Immature natural killer cell (primary cell): Measurements from ENCODE around the gene SLC66A2. TPM values are rescaled to one million over a fixed set of nuclear protein-coding genes. Genes with fewer than 3 reads are reported as not detected.

Source experiments
- DNase-seq, 3 donors: peaks; one replicate each; pipeline ENCODE4 v3.0.0; 2022; ENCODE audit warnings: mixed read lengths in 1 of 3
- H3K27ac Mint-ChIP-seq, 6 donors: one replicate each; pipeline ENCODE4 v1.8.0; 2020; ENCODE audit warnings: mixed read lengths in 6 of 6, mild to moderate bottlenecking in 5 of 6, inconsistent platforms in 4 of 6, moderate library complexity in 3 of 6
- H3K27me3 Mint-ChIP-seq, 3 donors: one replicate each; pipeline ENCODE4 v1.8.0; 2020 to 2021; ENCODE audit warnings: low read depth in 3 of 3, mild to moderate bottlenecking in 3 of 3, mixed read lengths in 3 of 3, moderate library complexity in 3 of 3, inconsistent platforms in 1 of 3
- H3K36me3 Mint-ChIP-seq, 3 donors: one replicate each; pipeline ENCODE4 v1.8.0; 2020; ENCODE audit warnings: mixed read lengths in 3 of 3, inconsistent platforms in 2 of 3, mild to moderate bottlenecking in 2 of 3
- H3K4me1 Mint-ChIP-seq, 2 donors: one replicate each; pipeline ENCODE4 v1.8.0; 2020; ENCODE audit warnings: inconsistent platforms in 2 of 2, mild to moderate bottlenecking in 2 of 2, mixed read lengths in 2 of 2, moderate library complexity in 1 of 2
- H3K4me3 Mint-ChIP-seq, 5 donors: one replicate each; pipeline ENCODE4 v1.8.0; 2020; ENCODE audit warnings: mild to moderate bottlenecking in 5 of 5, mixed read lengths in 5 of 5, inconsistent platforms in 3 of 5, moderate library complexity in 3 of 5
- H3K9me3 Mint-ChIP-seq, 6 donors: one replicate each; pipeline ENCODE4 v1.8.0; 2020; ENCODE audit warnings: mild to moderate bottlenecking in 6 of 6, mixed read lengths in 6 of 6, inconsistent platforms in 4 of 6, moderate library complexity in 3 of 6
- polyA plus RNA-seq, 3 donors: library from polyadenylated mRNA; unstranded; fragments of 300-500 nt; fragmentation: Illumina TruSeq; gene quantifications; one replicate each; pipeline ENCODE4 v1.2.3, GENCODE V29; 2021

Gene SLC66A2
- polyA plus RNA-seq, 3 donors from 2014 or later: 9.0 to 16.5 (median 11.8) TPM

- DNase-seq: no peak
- H3K9me3 Mint-ChIP-seq: no peaks in the 10 kb centered on the region
- no peak overlapping the region for H3K27ac Mint-ChIP-seq
- no peak overlapping the region for H3K4me3 Mint-ChIP-seq
- peaks cover 64 to 77% of the 10 kb centered on the region in 2 donors for H3K4me1 Mint-ChIP-seq
- H3K36me3 Mint-ChIP-seq: peaks cover 3 to 15% (median 8%) of the 10 kb centered on the region in 3 donors
- peaks cover 2 to 4% (median 3%) of the 10 kb centered on the region in 3 donors for H3K27me3 Mint-ChIP-seq
These were observed 29.1 kb upstream of the SLC66A2 start for GRCh38 chr18:79980585-79980984.

DNA sequence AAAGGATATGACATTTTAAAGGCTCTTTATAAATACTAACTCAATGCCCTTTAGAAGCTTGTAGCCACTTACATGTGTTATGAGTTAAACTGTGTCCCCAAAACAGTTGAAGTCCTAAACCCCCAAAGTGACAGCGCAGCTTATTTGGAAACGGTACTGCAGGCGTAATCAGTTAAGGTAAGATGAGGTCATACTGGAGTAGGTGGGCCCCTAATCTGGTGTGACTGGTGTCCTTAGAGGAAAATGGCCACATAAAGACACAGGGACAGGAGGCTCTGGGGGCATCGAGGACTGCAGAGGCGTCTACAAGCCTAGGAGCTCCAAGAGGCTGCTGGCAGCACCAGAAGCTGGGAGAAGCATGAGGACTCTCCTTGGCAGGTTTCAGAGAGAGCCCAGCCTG, 28.4 kb upstream of the SLC66A2 start:
- peaks cover 60 to 77% of the 10 kb centered on the region in 2 donors for H3K4me1 Mint-ChIP-seq
- H3K27me3 Mint-ChIP-seq: peaks cover 2 to 4% (median 3%) of the 10 kb centered on the region in 3 donors
- H3K36me3 Mint-ChIP-seq: peaks cover 3 to 23% (median 5%) of the 10 kb centered on the region in 3 donors

DNA sequence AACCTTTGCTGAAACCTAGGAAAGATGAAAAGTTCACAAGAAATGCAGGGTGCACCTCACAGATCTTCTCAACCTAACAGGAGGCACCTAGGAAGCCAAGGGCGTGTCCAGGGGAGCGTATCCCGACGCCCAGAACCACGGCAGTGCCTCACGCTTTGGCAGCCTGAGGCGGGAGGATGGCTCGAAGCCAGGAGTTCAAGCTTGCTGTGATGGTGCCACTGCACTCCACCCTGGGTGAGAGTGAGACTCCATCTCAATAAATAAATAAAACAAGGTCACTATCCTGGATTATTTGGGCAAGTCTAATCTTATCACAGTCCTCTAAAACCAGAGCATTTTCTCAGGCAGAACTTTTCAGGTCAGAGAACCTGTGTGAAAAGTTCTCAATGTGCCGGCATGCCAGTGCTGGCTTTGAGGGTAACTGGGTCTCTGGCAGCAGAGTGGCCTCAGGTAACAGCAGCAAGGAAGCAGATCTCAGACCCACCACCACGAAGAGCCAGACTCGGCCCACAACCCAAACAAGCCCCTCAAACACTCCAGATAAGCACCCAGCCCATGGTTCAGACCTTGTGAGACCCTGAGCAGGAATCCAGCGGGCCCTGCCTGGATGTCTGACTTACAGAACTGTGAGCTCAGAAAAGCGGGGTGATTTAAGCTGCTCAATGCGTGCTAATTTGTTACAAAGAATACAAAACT, 24.7 kb upstream of the SLC66A2 start:
- H3K27me3 Mint-ChIP-seq: peaks cover 2 to 8% (median 4%) of the 10 kb centered on the region in 3 donors
- peaks cover 42 to 61% of the 10 kb centered on the region in 2 donors for H3K4me1 Mint-ChIP-seq
- DNase-seq: no peak
- H3K4me3 Mint-ChIP-seq: no peak overlapping the region
- peaks cover 11 to 37% (median 19%) of the 10 kb centered on the region in 3 donors for H3K36me3 Mint-ChIP-seq
- H3K27ac Mint-ChIP-seq: no peak overlapping the region
- no peaks in the 10 kb centered on the region for H3K9me3 Mint-ChIP-seq

More for the DNA sequence above, 28.4 kb upstream of the SLC66A2 start:
- Mint-ChIP-seq H3K4me3 (no peak overlapping the region), H3K27ac (no peak overlapping the region), H3K9me3 (no peaks in the 10 kb centered on the region)
- no peak for DNase-seq

DNA sequence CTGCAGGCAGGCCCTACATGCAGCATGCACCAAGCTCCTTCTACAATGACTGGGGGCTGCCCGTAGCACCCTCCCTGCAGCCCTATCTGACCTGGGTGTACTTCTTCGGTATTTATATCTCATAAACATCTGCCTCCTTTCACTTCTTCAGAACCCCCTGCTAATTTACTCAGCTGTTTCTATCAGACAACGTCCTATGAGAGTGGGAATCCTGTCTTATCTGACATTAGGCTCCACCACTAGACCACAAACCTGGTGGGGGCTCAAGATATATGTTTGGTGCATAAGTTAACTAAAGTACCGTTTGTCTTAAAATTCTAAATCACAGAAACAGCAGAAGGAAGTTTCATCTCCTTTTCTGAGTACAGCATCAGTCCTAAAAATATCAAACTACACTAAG, 23.6 kb upstream of the SLC66A2 start:
- H3K4me3 Mint-ChIP-seq: no peak overlapping the region
- peaks cover 14 to 42% (median 22%) of the 10 kb centered on the region in 3 donors for H3K36me3 Mint-ChIP-seq
- H3K27me3 Mint-ChIP-seq: peaks cover 2 to 5% (median 4%) of the 10 kb centered on the region in 3 donors
- no peak for DNase-seq
- H3K4me1 Mint-ChIP-seq: peaks cover 39 to 54% of the 10 kb centered on the region in 2 donors
- H3K27ac Mint-ChIP-seq: no peak overlapping the region
- H3K9me3 Mint-ChIP-seq: no peaks in the 10 kb centered on the region

DNA sequence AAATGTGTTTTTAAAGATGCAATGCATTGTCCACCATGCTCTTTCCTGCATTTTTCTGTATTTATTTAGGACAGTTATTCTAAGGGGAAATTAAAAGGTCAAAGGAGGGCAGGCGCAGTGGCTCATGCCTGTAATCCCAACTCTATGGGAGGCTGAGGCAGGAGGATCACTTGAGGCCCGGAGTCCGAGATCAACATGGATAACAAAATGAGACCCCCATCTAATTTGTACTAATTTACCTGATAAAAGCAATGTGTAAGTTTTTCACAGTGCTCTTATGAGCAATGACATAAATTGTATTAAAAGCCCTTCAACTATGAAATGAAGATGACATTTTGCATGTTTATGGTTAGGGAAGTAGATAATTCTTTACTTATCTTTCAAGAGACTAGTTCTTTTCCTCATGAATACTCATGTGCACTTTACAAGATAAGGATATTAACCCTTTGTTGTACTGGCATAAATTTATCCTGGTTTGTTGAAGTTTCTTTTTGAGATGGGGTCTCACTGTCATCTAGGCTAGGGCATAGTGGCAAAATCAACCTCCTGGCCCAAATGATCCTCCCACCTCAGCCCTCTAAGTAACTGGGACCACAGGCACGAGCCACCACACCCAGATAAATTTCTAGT, 22.7 kb upstream of the SLC66A2 start:
- Mint-ChIP-seq H3K36me3 (peaks cover 14 to 38% (median 17%) of the 10 kb centered on the region in 3 donors), H3K27me3 (peaks cover 2 to 5% (median 4%) of the 10 kb centered on the region in 3 donors), H3K4me3 (no peak overlapping the region), H3K27ac (no peak overlapping the region), H3K9me3 (no peaks in the 10 kb centered on the region), H3K4me1 (peaks cover 36 to 45% of the 10 kb centered on the region in 2 donors)
- no peak for DNase-seq

GRCh38 chr18:79973517-79973916, 22.1 kb upstream of the SLC66A2 start:
- DNase-seq: no peak
- no peak overlapping the region for H3K27ac Mint-ChIP-seq
- H3K9me3 Mint-ChIP-seq: no peaks in the 10 kb centered on the region
- H3K4me1 Mint-ChIP-seq: peaks cover 36 to 44% of the 10 kb centered on the region in 2 donors
- H3K27me3 Mint-ChIP-seq: peaks cover 2 to 5% (median 4%) of the 10 kb centered on the region in 3 donors
- no peak overlapping the region for H3K4me3 Mint-ChIP-seq
- peaks cover 14 to 38% (median 17%) of the 10 kb centered on the region in 3 donors for H3K36me3 Mint-ChIP-seq

- H3K9me3 Mint-ChIP-seq: no peaks in the 10 kb centered on the region
- DNase-seq: no peak
- no peak overlapping the region for H3K4me3 Mint-ChIP-seq
- peak overlapping the region in 1 of 6 donors; percentile 32 for H3K27ac Mint-ChIP-seq
- H3K4me1 Mint-ChIP-seq: peaks cover 34 to 40% of the 10 kb centered on the region in 2 donors
- peaks cover 14 to 38% (median 17%) of the 10 kb centered on the region in 3 donors for H3K36me3 Mint-ChIP-seq
- H3K27me3 Mint-ChIP-seq: peaks cover 0 to 5% (median 4%) of the 10 kb centered on the region in 3 donors
These were observed 21.3 kb upstream of the SLC66A2 start for GRCh38 chr18:79972720-79973119.

DNA sequence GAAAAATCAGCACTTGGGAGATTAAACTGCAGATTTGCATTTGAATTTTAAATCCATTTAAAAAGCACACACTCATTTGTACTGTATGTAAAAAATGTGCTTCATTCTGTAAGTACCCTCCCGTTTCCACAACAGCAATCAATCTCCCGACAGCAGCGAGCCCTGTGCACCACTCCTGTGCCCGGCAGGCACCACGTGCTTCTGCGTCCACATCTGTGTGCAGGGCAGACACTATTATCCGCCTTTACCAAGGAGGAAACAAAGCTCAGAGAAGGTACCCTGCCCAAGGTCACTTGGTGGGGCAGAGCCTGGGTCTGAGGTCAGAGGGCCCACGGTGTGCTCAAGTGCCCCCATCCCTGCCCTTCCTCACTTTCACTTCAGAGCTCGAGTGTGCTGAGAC, 20.5 kb upstream of the SLC66A2 start:
- peak overlapping the region; percentile 45 to 91 (median 81) for H3K27ac Mint-ChIP-seq
- no peak overlapping the region for H3K4me3 Mint-ChIP-seq
- no peaks in the 10 kb centered on the region for H3K9me3 Mint-ChIP-seq
- peaks cover 14 to 38% (median 17%) of the 10 kb centered on the region in 3 donors for H3K36me3 Mint-ChIP-seq
- DNase-seq: no peak
- peaks cover 32 to 42% of the 10 kb centered on the region in 2 donors for H3K4me1 Mint-ChIP-seq
- H3K27me3 Mint-ChIP-seq: peaks cover 0 to 5% (median 4%) of the 10 kb centered on the region in 3 donors

GRCh38 chr18:79971211-79971952, 19.9 kb upstream of the SLC66A2 start:
- peaks cover 14 to 38% (median 17%) of the 10 kb centered on the region in 3 donors for H3K36me3 Mint-ChIP-seq
- peak overlapping the region in 1 of 5 donors; percentile 18 for H3K4me3 Mint-ChIP-seq
- peak in 2 of 3 donors; percentile 29 to 35 for DNase-seq
- H3K9me3 Mint-ChIP-seq: no peaks in the 10 kb centered on the region
- H3K4me1 Mint-ChIP-seq: peaks cover 32 to 42% of the 10 kb centered on the region in 2 donors
- peak overlapping the region; percentile 45 to 91 (median 81) for H3K27ac Mint-ChIP-seq
- peaks cover 0 to 5% (median 4%) of the 10 kb centered on the region in 3 donors for H3K27me3 Mint-ChIP-seq

- peak overlapping the region in 4 of 6 donors; percentile 5 to 91 (median 52) for H3K27ac Mint-ChIP-seq
- H3K36me3 Mint-ChIP-seq: peaks cover 14 to 31% (median 17%) of the 10 kb centered on the region in 3 donors
- H3K27me3 Mint-ChIP-seq: peaks cover 1 to 5% (median 4%) of the 10 kb centered on the region in 3 donors
- H3K9me3 Mint-ChIP-seq: no peaks in the 10 kb centered on the region
- no peak for DNase-seq
- peaks cover 30 to 38% of the 10 kb centered on the region in 2 donors for H3K4me1 Mint-ChIP-seq
- H3K4me3 Mint-ChIP-seq: no peak overlapping the region
These were observed 19.1 kb upstream of the SLC66A2 start for GRCh38 chr18:79970419-79971133.

GRCh38 chr18:79965119-79965902, 13.9 kb upstream of the SLC66A2 start:
- no peaks in the 10 kb centered on the region for H3K9me3 Mint-ChIP-seq
- H3K4me1 Mint-ChIP-seq: peaks cover 22 to 34% of the 10 kb centered on the region in 2 donors
- peaks cover 0 to 4% (median 2%) of the 10 kb centered on the region in 3 donors for H3K27me3 Mint-ChIP-seq
- no peaks in the 10 kb centered on the region for H3K36me3 Mint-ChIP-seq
- peak in 1 of 3 donors; percentile 36 for DNase-seq
- H3K4me3 Mint-ChIP-seq: peak overlapping the region; percentile 81 to 86 (median 83)
- peak overlapping the region; percentile 73 to 91 (median 80) for H3K27ac Mint-ChIP-seq

GRCh38 chr18:79964330-79965118, 13.1 kb upstream of the SLC66A2 start, which contains the start of gene HSBP1L1:
HSBP1L1 (plus strand) TSS chr18:79964643; CDS start chr18:79964736, 93 bp downstream.
- Mint-ChIP-seq H3K4me1 (peaks cover 19 to 41% of the 10 kb centered on the region in 2 donors), H3K4me3 (peak within 1 kb of the TSS; percentile 81 to 86 (median 83)), H3K36me3 (no peaks in the 10 kb centered on the region), H3K27ac (peak within 1 kb of the TSS; percentile 73 to 91 (median 80)), H3K9me3 (no peaks in the 10 kb centered on the region), H3K27me3 (peaks cover 2 to 4% (median 4%) of the 10 kb centered on the region in 3 donors)
- peak; percentile 55 to 60 (median 55) for DNase-seq
